Measurements from ENCODE around the gene PLCB3.

PLCB3 gene

DNA sequence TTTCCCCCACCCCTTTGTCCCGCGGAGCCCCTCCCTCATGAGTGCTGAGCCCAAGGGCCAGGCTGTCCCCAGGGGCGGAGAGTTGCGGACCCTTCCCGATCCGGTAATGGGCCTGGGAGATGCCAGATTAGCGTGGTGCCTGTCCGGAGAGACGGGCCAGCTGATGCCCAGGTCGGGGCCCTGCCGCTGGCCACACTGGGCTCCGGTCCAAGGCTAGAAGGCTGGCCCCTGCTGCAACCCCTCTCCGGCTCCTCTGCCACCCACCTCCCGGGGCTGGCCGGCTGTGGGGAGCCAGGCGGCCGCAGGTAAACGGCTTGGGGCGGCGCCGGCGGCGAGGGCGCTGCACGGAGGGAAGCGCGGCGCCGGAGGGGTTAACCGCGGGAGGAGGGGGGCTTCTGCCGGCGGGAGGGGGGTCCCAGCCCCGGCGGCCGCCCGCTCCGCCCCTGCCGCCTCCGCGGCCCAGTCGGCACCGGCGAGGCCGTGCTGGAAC, 40.0 kb downstream of the PLCB3 start, which contains the start of gene KCNK4:
Gene KCNK4, plus strand, starts transcription at position 41 of the 490 bp plus-strand sequence. CDS start 1,717 bp downstream, outside the sequence.
- no peak within 1 kb of the TSS for H3K9ac ChIP-seq (ENCODE audit: low read length)
- no peak for TF ChIP-seq EZH2 (optimal IDR thresholded peaks at IDR 0.05; ENCODE audit: low read depth, low read length)
- TF ChIP-seq EZH2phosphoT487 (IDR thresholded peaks at IDR 0.05; ENCODE audit: low read length), result no peak

GRCh38 chr11:64291752-64292459, 40.6 kb downstream of the PLCB3 start:
- H3K36me3 ChIP-seq (replicated peaks; ENCODE audit: insufficient read depth, low read length), result no peaks in the 10 kb centered on the region

More for the DNA sequence above, 40.0 kb downstream of the PLCB3 start, which contains the start of gene KCNK4:
- H3F3A ChIP-seq (ENCODE audit: insufficient read depth, low read length), result peaks cover 8% of the 10 kb centered on the region; the same call in 1 of the 2 replicates
- no peaks in the 10 kb centered on the region for H4K20me1 ChIP-seq (ENCODE audit: insufficient read depth, low read length)
- H3K27ac ChIP-seq (ENCODE audit: low read length), result no peak within 1 kb of the TSS
- H3K36me3 ChIP-seq (replicated peaks; ENCODE audit: insufficient read depth, low read length), result no peaks in the 10 kb centered on the region
- DNase-seq, result no peak
- H3K4me1 ChIP-seq (ENCODE audit: low read length), result 0 out of 2 replicates have a peak, but pooled peaks cover under 1% of the 10 kb centered on the region
- peaks cover 52% of the 10 kb centered on the region for H3K27me3 ChIP-seq (replicated peaks; ENCODE audit: insufficient read depth, low read length)
- H2AFZ ChIP-seq (ENCODE audit: low read length), result no peak within 1 kb of the TSS
- H3K9me2 ChIP-seq (replicated peaks; ENCODE audit: insufficient read depth, low read length), result no peaks in the 10 kb centered on the region
- H3K79me2 ChIP-seq (ENCODE audit: low read length), result no peaks in the 10 kb centered on the region; the same call in 1 of the 2 replicates
- H3K4me3 ChIP-seq (ENCODE audit: low read length), result no peak within 1 kb of the TSS
- H3K4me2 ChIP-seq (ENCODE audit: low read depth, low read length), result peak within 1 kb of the TSS; percentile 12; the same call in 1 of the 2 replicates
- H3K9me3 ChIP-seq (replicated peaks; ENCODE audit: insufficient read depth, low read length), result no peaks in the 10 kb centered on the region

GRCh38 chr11:64292460-64293254, 41.3 kb downstream of the PLCB3 start:
- Histone ChIP-seq H3K79me2 (ENCODE audit: low read length) (no peaks in the 10 kb centered on the region), H3K27ac (ENCODE audit: low read length) (no peak overlapping the region), H4K20me1 (ENCODE audit: insufficient read depth, low read length) (no peaks in the 10 kb centered on the region), H3K9me3 (replicated peaks; ENCODE audit: insufficient read depth, low read length) (no peaks in the 10 kb centered on the region), H3K4me2 (ENCODE audit: low read depth, low read length) (peak overlapping the region; percentile 12; the same call in 1 of the 2 replicates), H3K9me2 (replicated peaks; ENCODE audit: insufficient read depth, low read length) (no peaks in the 10 kb centered on the region), H2AFZ (ENCODE audit: low read length) (no peak overlapping the region), H3K9ac (ENCODE audit: low read length) (no peak overlapping the region), H3F3A (ENCODE audit: insufficient read depth, low read length) (0 out of 2 replicates have a peak, but pooled peaks cover 5% of the 10 kb centered on the region), H3K27me3 (replicated peaks; ENCODE audit: insufficient read depth, low read length) (peaks cover 65% of the 10 kb centered on the region), H3K36me3 (replicated peaks; ENCODE audit: insufficient read depth, low read length) (no peaks in the 10 kb centered on the region), H3K4me3 (ENCODE audit: low read length) (no peak overlapping the region), H3K4me1 (ENCODE audit: low read length) (no peaks in the 10 kb centered on the region)
- peak; percentile 4 for DNase-seq
- TF ChIP-seq EZH2phosphoT487 (IDR thresholded peaks at IDR 0.05; ENCODE audit: low read length), result no peak
- peak; percentile 43 for TF ChIP-seq EZH2 (optimal IDR thresholded peaks at IDR 0.05; ENCODE audit: low read depth, low read length)
- TF ChIP-seq, protein P1, sequence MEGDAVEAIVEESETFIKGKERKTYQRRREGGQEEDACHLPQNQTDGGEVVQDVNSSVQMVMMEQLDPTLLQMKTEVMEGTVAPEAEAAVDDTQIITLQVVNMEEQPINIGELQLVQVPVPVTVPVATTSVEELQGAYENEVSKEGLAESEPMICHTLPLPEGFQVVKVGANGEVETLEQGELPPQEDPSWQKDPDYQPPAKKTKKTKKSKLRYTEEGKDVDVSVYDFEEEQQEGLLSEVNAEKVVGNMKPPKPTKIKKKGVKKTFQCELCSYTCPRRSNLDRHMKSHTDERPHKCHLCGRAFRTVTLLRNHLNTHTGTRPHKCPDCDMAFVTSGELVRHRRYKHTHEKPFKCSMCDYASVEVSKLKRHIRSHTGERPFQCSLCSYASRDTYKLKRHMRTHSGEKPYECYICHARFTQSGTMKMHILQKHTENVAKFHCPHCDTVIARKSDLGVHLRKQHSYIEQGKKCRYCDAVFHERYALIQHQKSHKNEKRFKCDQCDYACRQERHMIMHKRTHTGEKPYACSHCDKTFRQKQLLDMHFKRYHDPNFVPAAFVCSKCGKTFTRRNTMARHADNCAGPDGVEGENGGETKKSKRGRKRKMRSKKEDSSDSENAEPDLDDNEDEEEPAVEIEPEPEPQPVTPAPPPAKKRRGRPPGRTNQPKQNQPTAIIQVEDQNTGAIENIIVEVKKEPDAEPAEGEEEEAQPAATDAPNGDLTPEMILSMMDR (IDR thresholded peaks at IDR 0.05; ENCODE audit: low read length), result no peak

More at GRCh38 chr11:64291752-64292459, 40.6 kb downstream of the PLCB3 start:
- peaks cover 58% of the 10 kb centered on the region for H3K27me3 ChIP-seq (replicated peaks; ENCODE audit: insufficient read depth, low read length)
- H3K9me2 ChIP-seq (replicated peaks; ENCODE audit: insufficient read depth, low read length), result no peaks in the 10 kb centered on the region
- H4K20me1 ChIP-seq (ENCODE audit: insufficient read depth, low read length), result no peaks in the 10 kb centered on the region
- no peaks in the 10 kb centered on the region for H3K4me1 ChIP-seq (ENCODE audit: low read length)
- peak overlapping the region; percentile 12; the same call in 1 of the 2 replicates for H3K4me2 ChIP-seq (ENCODE audit: low read depth, low read length)
- H3K27ac ChIP-seq (ENCODE audit: low read length), result no peak overlapping the region
- H3K9ac ChIP-seq (ENCODE audit: low read length), result no peak overlapping the region
- TF ChIP-seq EZH2phosphoT487 (IDR thresholded peaks at IDR 0.05; ENCODE audit: low read length) (no peak), EZH2 (optimal IDR thresholded peaks at IDR 0.05; ENCODE audit: low read depth, low read length) (no peak)
- TF ChIP-seq, protein P1 (IDR thresholded peaks at IDR 0.05; ENCODE audit: low read length), result no peak
- no peak for DNase-seq
- H3F3A ChIP-seq (ENCODE audit: insufficient read depth, low read length), result 0 out of 2 replicates have a peak, but pooled peaks cover 5% of the 10 kb centered on the region
- no peaks in the 10 kb centered on the region for H3K9me3 ChIP-seq (replicated peaks; ENCODE audit: insufficient read depth, low read length)
- no peaks in the 10 kb centered on the region for H3K79me2 ChIP-seq (ENCODE audit: low read length)
- H2AFZ ChIP-seq (ENCODE audit: low read length), result no peak overlapping the region
- H3K4me3 ChIP-seq (ENCODE audit: low read length), result no peak overlapping the region

All from MM.1S (cell line).